ENCODE measurements around the gene WDR6.

The WDR6 gene

GRCh38 chr3:49019941-49020329 is 12.7 kb downstream of the WDR6 start:
- Histone ChIP-seq H3K27me3 (replicated peaks; ENCODE audit: control insufficient read depth, insufficient read depth, low read length) (no peaks in the 10 kb centered on the region), H3K4me3 (replicated peaks; ENCODE audit: low read depth, low read length) (peak overlapping the region; percentile 95), H3K36me3 (ENCODE audit: control insufficient read depth, insufficient read depth, low read length) (peaks cover 27% of the 10 kb centered on the region)
- DNase-seq (ENCODE audit: extremely low read depth, insufficient read length): no peak
- TF ChIP-seq, protein P1, sequence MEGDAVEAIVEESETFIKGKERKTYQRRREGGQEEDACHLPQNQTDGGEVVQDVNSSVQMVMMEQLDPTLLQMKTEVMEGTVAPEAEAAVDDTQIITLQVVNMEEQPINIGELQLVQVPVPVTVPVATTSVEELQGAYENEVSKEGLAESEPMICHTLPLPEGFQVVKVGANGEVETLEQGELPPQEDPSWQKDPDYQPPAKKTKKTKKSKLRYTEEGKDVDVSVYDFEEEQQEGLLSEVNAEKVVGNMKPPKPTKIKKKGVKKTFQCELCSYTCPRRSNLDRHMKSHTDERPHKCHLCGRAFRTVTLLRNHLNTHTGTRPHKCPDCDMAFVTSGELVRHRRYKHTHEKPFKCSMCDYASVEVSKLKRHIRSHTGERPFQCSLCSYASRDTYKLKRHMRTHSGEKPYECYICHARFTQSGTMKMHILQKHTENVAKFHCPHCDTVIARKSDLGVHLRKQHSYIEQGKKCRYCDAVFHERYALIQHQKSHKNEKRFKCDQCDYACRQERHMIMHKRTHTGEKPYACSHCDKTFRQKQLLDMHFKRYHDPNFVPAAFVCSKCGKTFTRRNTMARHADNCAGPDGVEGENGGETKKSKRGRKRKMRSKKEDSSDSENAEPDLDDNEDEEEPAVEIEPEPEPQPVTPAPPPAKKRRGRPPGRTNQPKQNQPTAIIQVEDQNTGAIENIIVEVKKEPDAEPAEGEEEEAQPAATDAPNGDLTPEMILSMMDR (IDR thresholded peaks at IDR 0.05; ENCODE audit: insufficient read depth, low read length, poor library complexity, severe bottlenecking): no peak

GRCh38 chr3:49020330-49021212 is 13.4 kb downstream of the WDR6 start:
- Histone ChIP-seq H3K4me3 (replicated peaks; ENCODE audit: low read depth, low read length) (peak overlapping the region; percentile 95), H3K36me3 (ENCODE audit: control insufficient read depth, insufficient read depth, low read length) (peaks cover 27% of the 10 kb centered on the region), H3K27me3 (replicated peaks; ENCODE audit: control insufficient read depth, insufficient read depth, low read length) (no peaks in the 10 kb centered on the region)
- DNase-seq (ENCODE audit: extremely low read depth, insufficient read length): peak; percentile 68
- TF ChIP-seq, protein P1 (IDR thresholded peaks at IDR 0.05; ENCODE audit: insufficient read depth, low read length, poor library complexity, severe bottlenecking): no peak

DNA sequence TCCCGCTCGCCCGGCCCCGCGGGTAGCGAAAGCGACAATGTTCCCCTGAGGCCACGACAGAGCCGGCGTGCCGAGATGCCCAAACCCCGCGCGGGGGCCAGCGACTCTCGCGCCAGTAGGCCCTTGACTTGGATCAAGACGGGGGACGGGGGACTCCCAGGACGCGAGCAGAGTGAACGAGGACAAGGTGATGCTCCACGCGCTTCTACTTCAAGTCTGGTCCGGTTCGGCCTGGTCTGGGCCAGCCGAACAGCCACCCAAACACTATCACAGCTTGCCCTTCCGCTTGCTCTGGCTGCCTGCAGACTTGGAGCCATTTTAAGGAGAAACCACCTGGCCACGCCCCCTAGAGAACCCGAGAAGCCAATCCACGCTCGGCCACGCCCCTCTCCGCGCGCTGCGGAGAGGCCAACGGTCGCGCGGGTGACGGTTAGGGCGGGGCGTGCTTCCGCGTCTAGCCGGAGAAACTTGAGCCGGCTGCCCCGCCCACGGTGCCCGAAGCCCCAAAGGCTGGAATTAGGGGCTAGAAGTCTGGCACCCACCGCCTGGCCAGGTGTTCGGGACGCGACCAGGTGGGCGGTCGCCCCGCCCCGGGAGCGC is 14.1 kb downstream of the WDR6 start:
- TF ChIP-seq, protein P1 (IDR thresholded peaks at IDR 0.05; ENCODE audit: insufficient read depth, low read length, poor library complexity, severe bottlenecking): no peak
- peak; percentile 99 for DNase-seq (ENCODE audit: extremely low read depth, insufficient read length)
- Histone ChIP-seq H3K4me3 (replicated peaks; ENCODE audit: low read depth, low read length) (peak overlapping the region; percentile 95), H3K36me3 (ENCODE audit: control insufficient read depth, insufficient read depth, low read length) (peaks cover 24% of the 10 kb centered on the region), H3K27me3 (replicated peaks; ENCODE audit: control insufficient read depth, insufficient read depth, low read length) (no peaks in the 10 kb centered on the region)

GRCh38 chr3:49021813-49022687 is 14.9 kb downstream of the WDR6 start, which contains the start of gene NDUFAF3:
TSS of gene NDUFAF3 (plus strand) at chr3:49022121. CDS start at chr3:49022145, 24 bp downstream.
- peak within 1 kb of the TSS; percentile 95 for H3K4me3 ChIP-seq (replicated peaks; ENCODE audit: low read depth, low read length)
- DNase-seq (ENCODE audit: extremely low read depth, insufficient read length): peak; percentile 97
- H3K27me3 ChIP-seq (replicated peaks; ENCODE audit: control insufficient read depth, insufficient read depth, low read length): no peaks in the 10 kb centered on the region
- H3K36me3 ChIP-seq (ENCODE audit: control insufficient read depth, insufficient read depth, low read length): peaks cover 24% of the 10 kb centered on the region
- TF ChIP-seq, protein P1 (IDR thresholded peaks at IDR 0.05; ENCODE audit: insufficient read depth, low read length, poor library complexity, severe bottlenecking): peak; percentile 98

DNA sequence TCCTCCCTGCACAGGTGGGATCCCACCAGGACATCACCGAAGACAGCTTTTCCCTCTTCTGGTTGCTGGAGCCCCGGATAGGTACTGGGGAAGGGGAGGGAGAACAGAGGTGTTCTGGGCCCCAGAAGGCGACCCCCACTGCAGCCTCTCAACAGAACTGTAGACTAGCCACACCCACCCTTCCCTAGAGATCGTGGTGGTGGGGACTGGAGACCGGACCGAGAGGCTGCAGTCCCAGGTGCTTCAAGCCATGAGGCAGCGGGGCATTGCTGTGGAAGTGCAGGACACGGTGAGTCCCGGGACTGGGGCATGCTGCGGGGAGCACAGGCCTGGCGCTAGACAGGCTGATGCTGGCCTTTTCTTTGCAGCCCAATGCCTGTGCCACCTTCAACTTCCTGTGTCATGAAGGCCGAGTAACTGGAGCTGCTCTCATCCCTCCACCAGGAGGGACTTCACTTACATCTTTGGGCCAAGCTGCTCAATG is 15.5 kb downstream of the WDR6 start:
- peaks cover 27% of the 10 kb centered on the region for H3K36me3 ChIP-seq (ENCODE audit: control insufficient read depth, insufficient read depth, low read length)
- H3K27me3 ChIP-seq (replicated peaks; ENCODE audit: control insufficient read depth, insufficient read depth, low read length): no peaks in the 10 kb centered on the region
- peak overlapping the region; percentile 95 for H3K4me3 ChIP-seq (replicated peaks; ENCODE audit: low read depth, low read length)
- TF ChIP-seq, protein P1 (IDR thresholded peaks at IDR 0.05; ENCODE audit: insufficient read depth, low read length, poor library complexity, severe bottlenecking): no peak
- DNase-seq (ENCODE audit: extremely low read depth, insufficient read length): no peak

Data from GM06990 (cell line).